ENCODE data around the gene ELF4. TPM values are rescaled to one million over a fixed set of nuclear protein-coding genes. Genes with fewer than 3 reads are reported as not detected.
A peak's percentile ranks its signal among the peaks of the same experiment; 100 is the strongest.

Gene ELF4
- polyA plus RNA-seq (2013, experiment 1 of 2), result 21.0 TPM
- polyA plus RNA-seq (2013, experiment 2 of 2), result 20.8 TPM

DNA sequence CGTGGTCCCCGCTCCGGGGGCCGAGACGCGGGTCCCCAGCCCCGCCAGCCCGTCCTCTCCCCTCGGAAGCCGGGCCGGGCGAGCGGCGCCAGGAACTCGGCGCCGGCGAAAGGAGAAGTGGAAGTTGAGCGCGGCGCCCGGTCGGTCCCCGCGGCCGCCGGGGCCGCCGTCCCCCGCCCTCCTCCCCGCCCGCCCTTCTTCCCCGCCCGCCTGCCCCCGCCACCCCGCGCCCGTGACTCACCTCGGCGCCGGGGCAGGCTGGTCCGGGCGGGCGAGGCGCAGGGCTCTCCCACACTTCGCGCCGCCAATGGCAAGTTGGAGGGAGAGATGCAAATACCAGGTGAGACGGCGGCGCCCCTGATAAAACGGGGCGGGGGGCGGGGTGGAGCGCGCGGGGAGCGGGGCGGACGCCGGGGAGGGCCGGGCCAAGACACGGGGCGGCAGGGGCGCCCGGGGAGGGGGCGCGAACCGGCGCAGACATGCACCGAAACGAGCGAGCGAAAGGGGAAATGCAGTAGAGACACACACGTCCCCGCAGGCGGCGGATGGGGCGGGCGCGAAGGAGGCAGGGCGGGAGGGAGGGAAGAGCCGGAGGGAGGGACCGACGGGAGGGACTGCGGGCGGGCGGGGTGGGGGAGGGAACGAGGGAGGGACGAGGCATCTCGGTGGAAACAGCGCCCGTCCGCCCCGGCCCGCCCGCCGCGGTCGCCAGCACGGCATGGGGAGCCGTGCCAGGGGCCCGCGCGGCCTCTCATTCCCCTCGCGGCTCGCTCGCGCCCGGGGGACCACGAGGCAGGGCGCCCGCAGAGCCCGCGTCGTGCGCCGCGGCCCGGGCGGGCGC, at the start of gene ELF4:
Gene ELF4, minus strand, starts transcription at position 119 of the 841 bp plus-strand sequence. CDS start 29,167 bp downstream, outside the sequence.
- Histone ChIP-seq H3K9me3 (ENCODE audit: control insufficient read depth, low read length) (no peaks in the 10 kb centered on the region), H4K8ac (ENCODE audit: low read length) (peak within 1 kb of the TSS; percentile 64), H3K18ac (ENCODE audit: low read depth in 1 of 2, low read length in 2 of 2) (peak within 1 kb of the TSS; percentile 70 to 75), H3K4me1 (ENCODE audit: control insufficient read depth, insufficient read depth, low read depth, low read length) (peaks cover 32% of the 10 kb centered on the region), H2AFZ (ENCODE audit: low read depth, low read length) (peak within 1 kb of the TSS; percentile 71), H3K4ac (ENCODE audit: low read depth in 1 of 2, low read length in 2 of 2) (peak within 1 kb of the TSS; percentile 66 to 69), H4K91ac (ENCODE audit: low read length) (peak within 1 kb of the TSS; percentile 93), H2BK5ac (ENCODE audit: low read depth, low read length, poor library complexity, severe bottlenecking) (peak within 1 kb of the TSS; percentile 73), H3K27ac (ENCODE audit: low read length, poor library complexity, severe bottlenecking) (peak within 1 kb of the TSS; percentile 90), H3K14ac (ENCODE audit: low read length in 2 of 2) (peak within 1 kb of the TSS in 1 of 2 experiments; percentile 96), H3K9ac (ENCODE audit: low read length) (peak within 1 kb of the TSS; percentile 87), H2BK12ac (ENCODE audit: low read length in 2 of 2) (peak within 1 kb of the TSS in 1 of 2 experiments; percentile 52), H3K79me1 (replicated peaks; ENCODE audit: low read length, poor library complexity, severe bottlenecking) (no peaks in the 10 kb centered on the region), H2BK15ac (ENCODE audit: low read depth, poor library complexity, severe bottlenecking) (peak within 1 kb of the TSS; percentile 52), H3K4me2 (ENCODE audit: low read length, poor library complexity, severe bottlenecking) (peak within 1 kb of the TSS; percentile 90), H3K36me3 (ENCODE audit: control insufficient read depth in 1 of 2, insufficient read depth in 2 of 2, low read depth in 1 of 2, low read length in 2 of 2) (no peaks in the 10 kb centered on the region), H3K27me3 (ENCODE audit: control insufficient read depth in 1 of 2, insufficient read depth in 1 of 2, low read length in 2 of 2) (peaks cover 0 to 2% of the 10 kb centered on the region in 2 experiments), H2AK5ac (ENCODE audit: low read length, severe bottlenecking) (no peak within 1 kb of the TSS), H2BK120ac (ENCODE audit: low read depth, low read length) (peak within 1 kb of the TSS; percentile 92), H3K4me3 (ENCODE audit: insufficient read depth in 1 of 2, low read depth in 1 of 2, low read length in 2 of 2) (peak within 1 kb of the TSS; percentile 71 to 80), H3K23ac (ENCODE audit: low read length in 2 of 2) (no peak within 1 kb of the TSS)
- DNase-seq, result peak; percentile 62
- WGBS, result 0% methylated on average over 7 of the region's 123 CpGs

DNA sequence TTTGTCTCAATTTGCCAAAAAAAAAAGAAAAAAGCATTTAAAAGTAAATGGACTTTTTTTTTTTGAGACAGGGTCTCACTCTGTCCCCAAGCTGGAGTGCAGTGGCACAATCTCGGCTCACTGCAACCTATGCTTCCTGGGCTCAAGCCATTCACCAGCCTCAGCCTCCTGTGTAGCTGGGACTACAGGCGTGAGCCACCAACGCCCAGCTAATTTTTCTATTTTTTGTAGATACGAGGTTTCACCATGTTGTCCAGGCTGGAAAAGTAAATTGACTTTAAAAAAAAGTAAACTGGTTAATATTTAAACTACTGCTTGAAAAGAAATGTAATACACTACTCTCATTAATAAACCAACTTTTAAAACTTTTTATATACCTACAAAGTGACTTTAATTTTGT, 49.5 kb upstream of the ELF4 start:
- Histone ChIP-seq H3K4me2 (ENCODE audit: low read length, poor library complexity, severe bottlenecking) (no peak overlapping the region), H2BK12ac (ENCODE audit: low read length in 2 of 2) (no peak overlapping the region), H3K4ac (ENCODE audit: low read depth in 1 of 2, low read length in 2 of 2) (no peak overlapping the region), H4K91ac (ENCODE audit: low read length) (no peak overlapping the region), H4K8ac (ENCODE audit: low read length) (no peak overlapping the region), H3K9ac (ENCODE audit: low read length) (no peak overlapping the region), H2BK15ac (ENCODE audit: low read depth, poor library complexity, severe bottlenecking) (no peak overlapping the region), H3K27ac (ENCODE audit: low read length, poor library complexity, severe bottlenecking) (no peak overlapping the region), H3K79me1 (replicated peaks; ENCODE audit: low read length, poor library complexity, severe bottlenecking) (peaks cover 1% of the 10 kb centered on the region), H3K14ac (ENCODE audit: low read length in 2 of 2) (no peak overlapping the region), H2AK5ac (ENCODE audit: low read length, severe bottlenecking) (no peak overlapping the region), H3K27me3 (ENCODE audit: control insufficient read depth in 1 of 2, insufficient read depth in 1 of 2, low read length in 2 of 2) (peaks cover 0 to 9% of the 10 kb centered on the region in 2 experiments), H3K18ac (ENCODE audit: low read depth in 1 of 2, low read length in 2 of 2) (no peak overlapping the region), H3K36me3 (ENCODE audit: control insufficient read depth in 1 of 2, insufficient read depth in 2 of 2, low read depth in 1 of 2, low read length in 2 of 2) (peaks cover 0 to 3% of the 10 kb centered on the region in 2 experiments), H2BK120ac (ENCODE audit: low read depth, low read length) (no peak overlapping the region), H2BK5ac (ENCODE audit: low read depth, low read length, poor library complexity, severe bottlenecking) (no peak overlapping the region), H3K23ac (ENCODE audit: low read length in 2 of 2) (no peak overlapping the region), H3K4me3 (ENCODE audit: insufficient read depth in 1 of 2, low read depth in 1 of 2, low read length in 2 of 2) (no peak overlapping the region), H3K4me1 (ENCODE audit: control insufficient read depth, insufficient read depth, low read depth, low read length) (peaks cover 3% of the 10 kb centered on the region), H2AFZ (ENCODE audit: low read depth, low read length) (no peak overlapping the region), H3K9me3 (ENCODE audit: control insufficient read depth, low read length) (no peaks in the 10 kb centered on the region)
- WGBS, result 95% methylated on average over 1 of the region's 4 CpGs
- no peak for DNase-seq

DNA sequence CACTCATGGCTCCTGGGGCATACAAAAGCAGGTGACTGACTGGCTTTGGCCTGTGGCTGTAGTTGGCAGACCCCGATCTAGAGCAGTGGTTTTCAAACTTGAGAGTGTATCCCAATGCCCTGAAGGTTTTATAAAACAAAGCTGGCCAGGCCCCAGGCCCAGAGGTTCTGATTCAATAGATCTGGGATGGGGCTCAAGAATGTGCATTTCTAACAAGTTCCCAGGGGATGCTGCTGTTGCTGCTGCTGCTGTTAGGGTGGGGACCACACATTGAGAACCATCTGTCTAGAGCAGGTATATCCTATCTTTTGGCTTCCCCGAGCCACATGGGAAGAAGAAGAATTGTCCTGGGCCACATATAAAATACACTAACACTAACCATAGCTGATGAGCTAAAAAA, 48.0 kb upstream of the ELF4 start:
- Histone ChIP-seq H2AFZ (ENCODE audit: low read depth, low read length) (no peak overlapping the region), H3K14ac (ENCODE audit: low read length in 2 of 2) (no peak overlapping the region), H3K4ac (ENCODE audit: low read depth in 1 of 2, low read length in 2 of 2) (no peak overlapping the region), H4K8ac (ENCODE audit: low read length) (no peak overlapping the region), H2BK12ac (ENCODE audit: low read length in 2 of 2) (no peak overlapping the region), H4K91ac (ENCODE audit: low read length) (no peak overlapping the region), H3K27me3 (ENCODE audit: control insufficient read depth in 1 of 2, insufficient read depth in 1 of 2, low read length in 2 of 2) (peaks cover 0 to 14% of the 10 kb centered on the region in 2 experiments), H3K18ac (ENCODE audit: low read depth in 1 of 2, low read length in 2 of 2) (no peak overlapping the region), H3K9ac (ENCODE audit: low read length) (no peak overlapping the region), H3K23ac (ENCODE audit: low read length in 2 of 2) (no peak overlapping the region), H2AK5ac (ENCODE audit: low read length, severe bottlenecking) (no peak overlapping the region), H3K9me3 (ENCODE audit: control insufficient read depth, low read length) (no peaks in the 10 kb centered on the region), H2BK5ac (ENCODE audit: low read depth, low read length, poor library complexity, severe bottlenecking) (no peak overlapping the region), H2BK15ac (ENCODE audit: low read depth, poor library complexity, severe bottlenecking) (no peak overlapping the region), H3K27ac (ENCODE audit: low read length, poor library complexity, severe bottlenecking) (no peak overlapping the region), H3K4me3 (ENCODE audit: insufficient read depth in 1 of 2, low read depth in 1 of 2, low read length in 2 of 2) (no peak overlapping the region), H3K79me1 (replicated peaks; ENCODE audit: low read length, poor library complexity, severe bottlenecking) (peaks cover 3% of the 10 kb centered on the region), H3K36me3 (ENCODE audit: control insufficient read depth in 1 of 2, insufficient read depth in 2 of 2, low read depth in 1 of 2, low read length in 2 of 2) (peaks cover 0 to 8% of the 10 kb centered on the region in 2 experiments), H3K4me1 (ENCODE audit: control insufficient read depth, insufficient read depth, low read depth, low read length) (peaks cover 3% of the 10 kb centered on the region), H2BK120ac (ENCODE audit: low read depth, low read length) (no peak overlapping the region), H3K4me2 (ENCODE audit: low read length, poor library complexity, severe bottlenecking) (no peak overlapping the region)
- DNase-seq, result no peak
- WGBS, result 96% methylated on average over 1 of the region's 2 CpGs

DNA sequence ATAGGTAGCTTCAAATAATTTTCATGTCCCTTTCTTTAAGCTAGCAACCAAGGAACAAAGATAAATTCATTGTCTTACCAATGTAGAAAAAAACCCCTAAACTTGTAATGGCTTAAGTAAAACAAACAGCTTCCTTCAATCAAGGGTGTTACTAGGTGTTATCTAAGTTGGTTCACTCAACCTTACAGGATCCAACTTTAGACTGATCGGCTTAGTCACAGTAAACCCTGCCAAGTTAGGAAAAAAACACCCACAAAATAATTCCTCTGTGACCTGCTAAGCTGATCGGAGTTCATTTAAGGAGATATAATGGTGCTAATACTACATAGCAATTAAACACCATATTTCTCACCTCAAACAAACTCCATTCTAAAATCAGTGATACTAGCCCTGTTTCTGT, 45.3 kb upstream of the ELF4 start:
- Histone ChIP-seq H3K27me3 (ENCODE audit: control insufficient read depth in 1 of 2, insufficient read depth in 1 of 2, low read length in 2 of 2) (peaks cover 0 to 17% of the 10 kb centered on the region in 2 experiments), H3K27ac (ENCODE audit: low read length, poor library complexity, severe bottlenecking) (no peak overlapping the region), H3K9ac (ENCODE audit: low read length) (no peak overlapping the region), H3K4me2 (ENCODE audit: low read length, poor library complexity, severe bottlenecking) (no peak overlapping the region), H3K9me3 (ENCODE audit: control insufficient read depth, low read length) (no peaks in the 10 kb centered on the region), H4K8ac (ENCODE audit: low read length) (no peak overlapping the region), H3K4me3 (ENCODE audit: insufficient read depth in 1 of 2, low read depth in 1 of 2, low read length in 2 of 2) (no peak overlapping the region), H3K4me1 (ENCODE audit: control insufficient read depth, insufficient read depth, low read depth, low read length) (peaks cover 2% of the 10 kb centered on the region), H2AK5ac (ENCODE audit: low read length, severe bottlenecking) (no peak overlapping the region), H2AFZ (ENCODE audit: low read depth, low read length) (no peak overlapping the region), H3K79me1 (replicated peaks; ENCODE audit: low read length, poor library complexity, severe bottlenecking) (peaks cover 6% of the 10 kb centered on the region), H2BK15ac (ENCODE audit: low read depth, poor library complexity, severe bottlenecking) (no peak overlapping the region), H4K91ac (ENCODE audit: low read length) (no peak overlapping the region), H2BK120ac (ENCODE audit: low read depth, low read length) (no peak overlapping the region), H3K23ac (ENCODE audit: low read length in 2 of 2) (no peak overlapping the region), H3K14ac (ENCODE audit: low read length in 2 of 2) (no peak overlapping the region), H3K18ac (ENCODE audit: low read depth in 1 of 2, low read length in 2 of 2) (no peak overlapping the region), H3K4ac (ENCODE audit: low read depth in 1 of 2, low read length in 2 of 2) (no peak overlapping the region), H2BK5ac (ENCODE audit: low read depth, low read length, poor library complexity, severe bottlenecking) (no peak overlapping the region), H2BK12ac (ENCODE audit: low read length in 2 of 2) (no peak overlapping the region), H3K36me3 (ENCODE audit: control insufficient read depth in 1 of 2, insufficient read depth in 2 of 2, low read depth in 1 of 2, low read length in 2 of 2) (peaks cover 0 to 8% of the 10 kb centered on the region in 2 experiments)
- no CpG with 5 or more reads among the region's 2 CpGs for WGBS
- no peak for DNase-seq
